Measurements from ENCODE around the gene PRR5L.

PRR5L gene

DNA sequence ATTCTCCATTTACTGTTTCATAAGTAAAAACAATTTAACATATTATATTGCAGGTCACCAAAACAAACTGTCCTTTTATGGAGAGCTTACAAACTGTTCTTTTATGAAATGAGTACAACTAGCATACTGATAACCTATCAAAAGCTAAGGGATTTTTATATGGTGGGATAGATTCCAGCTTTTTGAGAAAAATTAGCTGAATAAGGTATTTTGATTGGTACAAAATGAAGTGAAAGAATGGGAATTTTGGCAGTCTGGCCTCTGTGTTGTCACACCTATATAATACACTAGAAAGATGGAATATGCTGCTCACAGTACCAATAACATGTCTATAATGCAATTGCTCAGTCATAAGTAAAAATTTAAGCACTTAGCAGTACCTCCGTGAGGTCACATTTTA is 202.6 kb downstream of the PRR5L start:
- TF ChIP-seq, protein P1, sequence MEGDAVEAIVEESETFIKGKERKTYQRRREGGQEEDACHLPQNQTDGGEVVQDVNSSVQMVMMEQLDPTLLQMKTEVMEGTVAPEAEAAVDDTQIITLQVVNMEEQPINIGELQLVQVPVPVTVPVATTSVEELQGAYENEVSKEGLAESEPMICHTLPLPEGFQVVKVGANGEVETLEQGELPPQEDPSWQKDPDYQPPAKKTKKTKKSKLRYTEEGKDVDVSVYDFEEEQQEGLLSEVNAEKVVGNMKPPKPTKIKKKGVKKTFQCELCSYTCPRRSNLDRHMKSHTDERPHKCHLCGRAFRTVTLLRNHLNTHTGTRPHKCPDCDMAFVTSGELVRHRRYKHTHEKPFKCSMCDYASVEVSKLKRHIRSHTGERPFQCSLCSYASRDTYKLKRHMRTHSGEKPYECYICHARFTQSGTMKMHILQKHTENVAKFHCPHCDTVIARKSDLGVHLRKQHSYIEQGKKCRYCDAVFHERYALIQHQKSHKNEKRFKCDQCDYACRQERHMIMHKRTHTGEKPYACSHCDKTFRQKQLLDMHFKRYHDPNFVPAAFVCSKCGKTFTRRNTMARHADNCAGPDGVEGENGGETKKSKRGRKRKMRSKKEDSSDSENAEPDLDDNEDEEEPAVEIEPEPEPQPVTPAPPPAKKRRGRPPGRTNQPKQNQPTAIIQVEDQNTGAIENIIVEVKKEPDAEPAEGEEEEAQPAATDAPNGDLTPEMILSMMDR (IDR thresholded peaks at IDR 0.05; ENCODE audit: control insufficient read depth, extremely low read depth, insufficient read depth), result no peak
- H3K4me3 ChIP-seq (ENCODE audit: low read depth, low read length), result no peak overlapping the region
- no peak for DNase-seq (ENCODE audit: low read depth)

DNA sequence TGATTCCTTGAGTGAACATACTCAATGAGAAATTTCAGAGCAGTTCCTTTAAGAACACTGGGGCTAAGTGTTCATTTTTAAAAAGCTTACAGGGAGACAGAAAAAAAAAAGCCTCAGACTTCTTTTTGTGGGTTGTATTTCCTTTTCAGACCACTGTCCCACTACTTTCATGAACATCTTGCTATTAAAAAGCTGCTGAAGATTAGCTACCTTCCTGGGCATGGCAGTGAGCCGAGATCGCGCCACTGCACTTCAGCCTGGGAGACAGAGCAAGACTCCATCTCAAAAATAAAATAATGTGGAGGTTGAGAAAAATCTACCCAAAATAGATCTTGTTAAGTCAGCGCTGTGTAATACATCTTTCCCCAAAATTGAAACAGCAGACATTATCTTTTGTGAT is 203.2 kb downstream of the PRR5L start:
- no peak overlapping the region for H3K4me3 ChIP-seq (ENCODE audit: low read depth, low read length)
- TF ChIP-seq, protein P1 (IDR thresholded peaks at IDR 0.05; ENCODE audit: control insufficient read depth, extremely low read depth, insufficient read depth), result no peak

DNA sequence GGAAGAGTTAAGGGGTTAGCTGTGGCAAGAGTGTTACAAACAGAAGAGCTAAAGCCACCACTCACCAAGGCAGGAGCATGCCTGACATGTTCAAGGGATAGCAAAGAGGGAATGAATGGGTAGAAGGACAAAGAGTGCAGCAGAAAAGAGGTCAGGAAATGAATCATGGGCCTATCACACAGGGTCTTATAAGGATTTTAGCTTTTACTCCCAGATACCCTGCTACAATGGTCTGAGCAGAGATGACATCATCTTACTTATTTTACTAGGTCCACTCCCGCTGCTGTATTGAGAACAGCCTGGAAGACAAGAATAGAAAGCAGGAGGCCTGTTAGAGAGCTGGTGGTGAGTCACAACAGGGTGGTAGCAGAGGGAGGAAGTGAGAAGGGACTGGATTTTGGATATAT is 204.2 kb downstream of the PRR5L start:
- H3K4me3 ChIP-seq (ENCODE audit: low read depth, low read length), result no peak overlapping the region
- no peak for DNase-seq (ENCODE audit: low read depth)
- TF ChIP-seq, protein P1 (IDR thresholded peaks at IDR 0.05; ENCODE audit: control insufficient read depth, extremely low read depth, insufficient read depth), result no peak

More for the DNA sequence above, 203.2 kb downstream of the PRR5L start:
- DNase-seq (ENCODE audit: low read depth), result no peak

DNA sequence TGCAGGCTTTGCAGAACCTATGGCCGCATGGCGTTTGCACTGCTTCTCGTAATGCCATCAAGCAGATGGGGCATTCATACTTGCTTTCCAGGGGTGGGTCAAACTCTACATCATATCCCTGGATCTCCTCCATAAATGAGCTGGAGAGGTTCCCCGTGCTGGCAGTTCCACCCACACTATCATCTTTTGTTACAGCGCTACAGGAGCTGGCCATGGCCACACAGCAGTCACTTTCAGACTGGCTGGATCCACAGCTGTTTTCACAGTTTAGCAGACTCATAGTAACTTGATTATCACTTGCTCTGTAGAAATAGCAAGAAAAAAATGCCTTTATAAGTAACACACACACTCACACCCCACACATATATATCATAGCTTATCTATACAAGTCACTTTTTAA is 205.1 kb downstream of the PRR5L start:
- TF ChIP-seq, protein P1 (IDR thresholded peaks at IDR 0.05; ENCODE audit: control insufficient read depth, extremely low read depth, insufficient read depth), result no peak
- DNase-seq (ENCODE audit: low read depth), result no peak
- H3K4me3 ChIP-seq (ENCODE audit: low read depth, low read length), result no peak overlapping the region

DNA sequence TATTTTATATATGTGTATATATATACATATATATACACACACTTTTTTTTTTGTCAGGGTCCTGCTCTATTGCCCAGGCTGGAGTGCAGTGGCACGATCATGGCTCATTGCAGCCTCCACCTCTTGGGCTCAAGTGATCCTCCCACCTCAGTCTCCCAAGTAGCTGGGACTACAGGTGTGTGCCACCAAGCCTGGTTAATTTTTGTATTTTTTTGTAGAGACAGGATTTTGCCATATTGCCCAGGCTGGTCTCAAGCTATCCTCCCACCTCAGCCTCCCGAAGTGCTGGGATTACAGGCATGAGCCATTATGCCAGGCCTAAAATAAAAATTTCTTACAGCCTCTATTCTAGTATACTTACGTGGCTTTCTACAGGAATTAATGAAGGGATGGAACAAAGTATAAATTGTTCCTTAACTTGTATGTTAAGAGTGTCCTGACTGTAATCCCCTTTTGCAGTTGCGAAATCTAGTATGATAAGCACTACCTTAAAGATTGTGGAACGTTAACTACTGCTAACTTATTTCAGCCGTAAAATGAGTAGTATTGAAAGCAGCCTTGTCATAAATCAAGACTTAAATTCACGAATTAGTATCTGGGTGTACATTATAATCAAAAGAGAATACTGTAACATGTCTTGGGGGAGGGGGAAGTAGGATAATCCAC is 211.9 kb downstream of the PRR5L start:
- no peak for DNase-seq (ENCODE audit: low read depth)
- TF ChIP-seq, protein P1 (IDR thresholded peaks at IDR 0.05; ENCODE audit: control insufficient read depth, extremely low read depth, insufficient read depth), result no peak
- no peak overlapping the region for H3K4me3 ChIP-seq (ENCODE audit: low read depth, low read length)

DNA sequence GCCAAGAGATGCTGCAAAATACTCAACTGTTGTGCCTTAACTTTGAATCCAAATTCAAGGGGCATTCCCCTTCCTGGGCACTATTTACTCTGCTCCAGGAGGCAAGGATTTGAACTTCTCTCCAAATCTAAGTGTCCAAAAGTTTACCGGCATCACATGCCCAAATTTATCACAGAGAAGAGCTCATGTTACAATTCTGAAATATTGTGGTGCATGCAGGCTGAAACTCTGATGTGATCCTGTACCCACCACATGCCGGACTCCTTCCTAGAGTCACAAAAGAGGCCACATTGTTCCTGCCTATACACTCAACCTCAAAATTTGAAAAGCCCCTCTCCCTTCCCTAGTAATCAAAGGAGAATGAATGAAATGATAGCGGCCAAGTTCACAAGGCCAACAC is 212.7 kb downstream of the PRR5L start:
- DNase-seq (ENCODE audit: low read depth), result no peak
- peak overlapping the region; percentile 79 for H3K4me3 ChIP-seq (ENCODE audit: low read depth, low read length)
- TF ChIP-seq, protein P1 (IDR thresholded peaks at IDR 0.05; ENCODE audit: control insufficient read depth, extremely low read depth, insufficient read depth), result no peak

DNA sequence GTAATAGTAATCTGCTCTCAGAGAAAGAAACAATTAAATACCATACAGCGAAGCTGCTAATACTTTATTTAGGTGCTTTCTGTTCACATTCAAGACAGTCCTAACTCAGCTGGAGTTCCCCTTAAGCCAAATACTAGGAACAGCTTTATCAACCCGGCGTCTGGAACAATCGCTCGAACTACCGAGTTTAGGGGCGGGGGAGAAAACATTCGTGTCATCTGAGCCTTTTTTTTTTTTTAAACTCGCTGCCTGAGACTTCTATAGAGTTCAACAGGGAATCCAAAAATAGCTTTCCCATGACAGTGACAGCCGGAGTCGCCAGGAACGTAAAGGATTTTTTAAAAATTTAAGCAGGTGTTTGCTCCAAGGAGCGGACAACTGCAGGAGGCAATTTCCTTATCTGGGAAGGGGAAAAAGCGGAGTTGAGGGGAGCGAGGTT is 213.1 kb downstream of the PRR5L start:
- TF ChIP-seq, protein P1 (IDR thresholded peaks at IDR 0.05; ENCODE audit: control insufficient read depth, extremely low read depth, insufficient read depth), result no peak
- DNase-seq (ENCODE audit: low read depth), result no peak

More for the DNA sequence above, 213.1 kb downstream of the PRR5L start:
- peak overlapping the region; percentile 79 for H3K4me3 ChIP-seq (ENCODE audit: low read depth, low read length)
